GM19463 (cell line): Measurements from ENCODE around the gene CRKL.
"Not testable (repeated sequence)": the region's sequence is repeated elsewhere in the genome, so short reads cannot be mapped to it uniquely, and the experiment has no call there.

ENCODE experiments used
- ATAC-seq: cut with Tn5 transposase; IDR thresholded peaks from one replicate; pipeline ENCODE4 v1.9.1; 2021; ENCODE audit warnings: mild to moderate bottlenecking, moderate library complexity; ENCODE audit not compliant: unreplicated experiment

The CRKL gene

DNA sequence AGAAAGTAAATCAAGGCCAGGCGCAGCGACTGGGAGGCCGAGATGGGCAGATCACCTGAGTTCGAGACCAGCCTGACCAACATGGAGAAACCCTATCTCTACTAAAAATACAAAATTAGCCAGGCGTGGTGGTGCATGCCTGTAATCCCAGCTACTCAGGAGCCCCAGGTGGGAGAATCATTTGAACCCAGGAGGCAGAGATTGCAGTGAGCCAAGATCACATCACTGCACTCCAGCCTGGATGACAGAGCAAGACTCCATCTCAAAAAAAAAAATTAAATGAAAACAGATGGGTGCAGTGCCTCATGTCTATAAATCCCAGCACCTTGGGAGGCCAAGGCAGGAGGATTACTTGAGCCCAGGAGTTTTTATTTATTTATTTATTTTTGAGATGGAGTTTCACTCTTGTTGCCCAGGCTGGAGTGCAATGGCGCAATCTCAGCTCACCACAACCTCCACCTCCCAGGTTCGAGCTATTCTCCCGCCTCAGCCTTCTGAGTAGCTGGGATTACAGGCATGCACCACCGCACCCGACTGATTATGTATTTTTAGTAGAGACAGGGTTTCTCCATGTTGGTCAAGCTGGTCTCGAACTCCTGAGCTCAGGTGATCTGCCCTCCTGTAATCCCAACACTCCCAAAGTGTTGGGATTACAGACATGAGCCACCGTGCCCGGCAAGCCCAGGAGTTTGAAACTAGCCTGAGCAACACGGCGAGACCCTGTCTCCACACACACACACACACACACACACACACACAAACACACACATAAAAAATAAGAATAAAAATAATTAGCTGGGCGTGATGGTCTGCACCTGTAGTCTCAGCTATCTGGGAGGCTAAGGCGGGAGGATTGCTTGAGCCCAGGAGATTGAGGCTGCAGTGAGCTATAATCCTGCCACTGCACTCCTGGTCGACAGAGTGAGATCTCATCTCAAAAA is 15.8 kb upstream of the CRKL start:
- not testable (repeated sequence) for ATAC-seq

DNA sequence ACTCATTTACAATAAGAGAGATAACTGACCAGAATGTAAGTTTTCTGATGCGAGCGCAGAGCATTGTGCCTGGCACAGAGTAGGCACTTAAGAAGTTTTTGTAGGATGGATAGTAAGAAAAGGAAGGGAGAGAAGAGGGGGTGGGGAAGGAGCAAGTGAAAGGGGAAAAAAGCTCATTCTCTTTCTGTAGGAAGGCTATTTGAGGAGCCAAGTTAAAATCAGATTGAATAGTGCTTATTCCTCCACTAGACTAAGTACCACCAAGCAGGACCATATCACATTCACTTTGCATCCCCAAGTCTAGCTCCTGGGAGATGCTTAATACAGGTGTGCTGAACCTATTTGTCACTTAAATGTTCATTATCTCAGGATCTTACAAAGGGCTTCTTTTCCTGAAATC is 14.1 kb upstream of the CRKL start:
- ATAC-seq, result no peak

- no peak for ATAC-seq
These were observed 12.9 kb upstream of the CRKL start for GRCh38 chr22:20904008-20904979.

- no peak for ATAC-seq
These were observed 12.2 kb upstream of the CRKL start for GRCh38 chr22:20904980-20905355.

DNA sequence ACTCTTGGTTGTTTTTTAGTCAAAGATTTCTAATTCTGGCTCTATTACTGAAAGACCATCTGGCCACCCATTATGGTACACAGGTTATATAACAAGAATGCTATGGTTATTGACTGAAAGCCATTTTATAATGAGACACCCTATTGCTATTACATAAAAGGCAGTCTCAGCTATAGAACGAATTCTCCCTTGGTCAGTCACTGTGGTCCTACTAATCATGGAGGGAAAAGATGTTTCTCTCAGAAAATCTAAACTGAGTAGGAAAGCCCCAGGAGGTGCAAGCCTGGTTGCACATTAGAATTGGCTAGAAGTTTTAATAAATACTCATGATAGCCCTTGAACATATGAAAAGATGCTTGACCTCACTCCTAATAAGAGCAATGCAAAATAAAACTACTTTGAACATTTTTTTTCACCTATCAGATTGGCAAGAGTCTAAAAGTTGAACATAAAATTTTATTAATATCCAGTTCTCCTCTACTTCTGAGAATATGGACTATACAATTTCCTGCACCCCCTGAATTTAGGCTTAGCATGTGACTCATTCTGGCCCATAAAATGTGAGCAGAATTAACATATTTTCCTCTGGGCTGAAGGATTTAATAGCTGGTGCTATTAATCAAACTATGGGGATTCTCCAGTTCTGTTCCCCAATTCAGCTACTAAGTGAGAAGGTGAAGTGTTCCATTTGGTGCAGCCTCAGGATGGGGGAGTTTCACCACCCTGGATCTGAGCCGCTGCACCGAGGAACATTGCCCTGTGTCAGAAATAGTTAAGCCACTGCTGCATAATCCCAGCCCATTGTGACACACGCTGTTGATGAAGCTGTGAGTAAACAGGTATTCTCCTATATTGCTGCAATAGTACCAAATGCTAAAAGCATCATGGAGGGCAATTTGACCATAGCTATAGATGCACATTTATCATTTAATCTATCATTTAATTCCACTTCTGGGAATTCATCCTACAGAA is 11.5 kb upstream of the CRKL start:
- ATAC-seq, result no peak

DNA sequence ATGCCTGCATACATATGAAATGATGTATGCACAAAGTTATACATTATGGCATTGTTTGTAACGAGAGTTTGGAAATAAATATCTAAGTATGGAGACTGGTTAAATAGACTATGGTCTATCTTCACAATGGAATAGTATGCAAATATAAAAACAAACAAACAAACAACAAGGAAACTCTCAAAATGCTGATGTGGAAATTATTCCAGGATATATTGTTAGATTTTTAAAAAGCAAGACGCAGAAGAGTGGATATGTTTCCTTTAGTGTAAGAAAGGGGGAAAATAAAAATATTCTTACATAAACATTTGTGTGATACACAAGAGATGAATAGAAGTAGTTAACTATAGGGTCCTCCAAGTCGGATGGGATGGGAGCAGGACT is 10.8 kb upstream of the CRKL start:
- ATAC-seq, result no peak

DNA sequence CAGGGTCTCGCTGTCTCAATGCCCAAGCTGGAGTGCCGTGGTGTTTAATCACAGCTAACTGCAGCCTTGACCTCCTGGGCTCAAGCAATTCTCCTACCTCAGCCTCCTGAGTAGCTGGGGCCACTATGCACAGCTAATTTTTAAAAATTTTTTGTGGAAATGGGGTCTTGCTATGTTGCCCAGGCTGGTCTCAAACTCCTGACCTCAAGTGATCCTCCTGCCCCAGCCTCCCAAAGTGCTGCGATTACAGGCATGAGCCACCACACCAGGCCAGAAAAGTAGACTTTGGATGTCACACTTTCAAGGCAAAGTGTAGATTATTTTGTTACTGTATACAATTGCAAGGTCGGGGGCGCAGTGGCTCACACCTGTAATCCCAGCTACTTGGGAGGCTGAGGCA is 8.5 kb upstream of the CRKL start:
- ATAC-seq, result not testable (repeated sequence)

DNA sequence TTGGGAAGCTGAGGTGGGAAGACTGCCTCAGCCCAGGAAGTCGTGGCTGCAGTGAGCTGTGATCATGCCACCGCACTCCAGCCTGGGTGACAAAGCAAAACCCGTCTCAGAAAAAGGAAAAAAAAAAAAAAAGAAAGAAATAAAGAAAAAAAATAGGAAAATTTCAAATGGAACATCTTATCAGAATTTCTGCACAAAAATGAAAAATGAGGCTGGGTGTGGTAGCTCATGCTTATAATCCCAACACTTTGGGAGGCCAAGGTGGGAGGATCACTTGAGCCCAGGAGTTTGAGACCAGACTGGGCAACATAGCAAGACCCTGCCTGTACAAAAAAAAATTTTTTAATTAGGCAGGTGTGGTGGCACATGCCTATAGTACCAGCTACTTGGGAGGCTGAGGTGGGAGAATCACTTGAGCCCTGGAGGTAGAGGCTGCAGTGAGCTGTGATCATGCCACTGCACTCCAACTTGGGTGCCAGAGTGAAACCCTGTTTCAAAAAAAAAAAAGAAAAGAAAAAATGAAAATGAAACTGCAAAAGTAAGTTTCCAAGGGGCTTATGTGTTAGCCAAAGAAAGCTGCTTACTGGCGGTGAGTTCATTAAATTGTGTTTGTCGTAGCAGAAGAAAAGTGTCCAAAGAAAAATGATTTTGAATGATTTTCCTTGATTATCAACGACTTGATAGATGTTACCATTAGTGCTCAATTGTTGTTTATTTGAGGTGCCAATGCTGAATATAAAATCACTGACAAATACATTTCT is 7.5 kb upstream of the CRKL start:
- ATAC-seq, result no peak

DNA sequence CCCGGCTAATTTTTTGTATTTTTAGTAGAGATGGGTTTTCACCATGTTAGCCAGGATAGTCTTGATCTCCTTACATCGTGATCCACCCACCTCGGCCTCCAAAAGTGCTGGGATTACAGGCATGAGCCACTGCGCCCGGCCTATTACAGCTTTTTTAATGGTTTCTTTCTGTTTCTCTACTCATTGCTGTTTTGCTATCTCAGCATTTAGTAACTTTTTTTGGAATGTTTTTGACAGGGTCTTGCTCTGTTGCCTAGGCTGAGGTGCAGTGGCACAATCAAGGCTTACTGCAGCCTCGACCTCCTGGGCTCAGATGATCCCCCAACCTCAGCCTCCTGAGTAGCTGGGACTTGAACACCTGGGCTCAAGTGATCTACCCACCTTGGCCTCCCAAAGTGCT is 4.7 kb upstream of the CRKL start:
- ATAC-seq, result no peak

GRCh38 chr22:20918663-20919218 is 1.5 kb downstream of the CRKL start:
- ATAC-seq, result no peak

GRCh38 chr22:20919718-20920117 is 2.5 kb downstream of the CRKL start:
- ATAC-seq, result no peak

DNA sequence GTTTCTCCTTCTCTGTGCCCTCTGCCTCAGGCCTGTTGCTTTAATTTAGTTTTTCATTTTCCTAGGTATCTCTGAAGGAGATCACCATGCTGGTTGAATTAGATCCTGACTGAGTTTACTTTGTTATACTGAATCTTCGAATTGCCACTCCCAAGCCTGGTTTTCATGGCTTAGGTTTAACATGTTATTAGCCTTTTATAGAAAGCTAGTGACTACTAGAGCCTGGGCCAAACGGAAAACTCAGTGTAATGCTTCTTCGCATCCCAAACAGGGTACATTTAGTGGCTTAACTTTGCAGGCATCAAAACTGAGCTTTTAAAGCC is 3.6 kb downstream of the CRKL start:
- no peak for ATAC-seq

- ATAC-seq, result no peak
These were observed 5.0 kb downstream of the CRKL start for GRCh38 chr22:20922141-20922751.

GRCh38 chr22:20926243-20926642 is 9.0 kb downstream of the CRKL start:
- no peak for ATAC-seq

DNA sequence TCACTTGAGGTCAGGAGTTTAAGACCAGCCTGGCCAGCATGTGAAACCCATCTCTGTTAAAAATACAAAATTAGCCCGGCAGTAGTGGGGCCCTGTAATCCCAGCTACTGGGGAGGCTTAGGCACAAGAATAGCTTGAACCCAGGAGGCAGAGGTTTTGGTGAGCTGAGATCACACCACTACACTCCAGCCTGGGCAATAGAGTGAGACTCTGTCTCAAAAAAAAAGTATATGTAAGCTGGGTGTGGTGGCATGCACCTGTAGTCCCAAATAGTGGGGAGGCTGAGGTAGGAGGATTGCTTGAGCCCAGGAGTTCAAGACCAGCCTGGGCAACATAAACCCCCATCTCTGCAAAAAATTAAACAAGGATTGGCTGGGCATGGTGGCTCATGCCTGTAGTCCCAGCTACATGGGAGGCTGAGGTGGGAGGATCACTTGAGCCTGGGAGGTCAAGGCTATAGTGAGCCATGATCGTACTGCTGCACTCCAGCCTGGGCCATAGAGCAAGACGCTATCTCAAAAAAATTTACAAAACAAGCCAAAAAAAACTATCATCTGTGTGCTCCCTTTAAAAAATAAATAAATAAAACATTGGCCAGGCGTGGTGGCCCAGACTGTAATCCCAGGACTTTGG is 10.8 kb downstream of the CRKL start:
- no peak for ATAC-seq

DNA sequence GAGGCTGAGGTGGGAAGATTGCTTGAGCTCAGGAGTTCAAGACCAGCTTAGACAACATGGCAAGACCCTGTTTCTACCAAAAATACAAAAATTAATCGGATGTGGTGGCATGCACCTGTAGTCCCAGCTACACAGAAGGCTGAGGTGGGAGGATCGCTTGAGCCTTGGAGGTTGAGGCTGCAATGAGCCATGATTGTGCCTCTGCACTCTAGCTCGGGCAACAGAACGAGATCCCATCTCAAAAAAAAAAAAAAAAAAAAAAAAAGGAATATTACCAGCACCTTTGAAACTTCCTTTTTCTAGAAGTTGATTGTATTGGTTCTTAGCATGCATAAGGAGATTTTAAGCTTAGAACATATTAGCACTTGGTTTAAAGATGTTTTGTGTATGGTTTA is 11.4 kb downstream of the CRKL start:
- ATAC-seq, result no peak

- no peak for ATAC-seq
These were observed 12.8 kb downstream of the CRKL start for GRCh38 chr22:20930004-20930403.

DNA sequence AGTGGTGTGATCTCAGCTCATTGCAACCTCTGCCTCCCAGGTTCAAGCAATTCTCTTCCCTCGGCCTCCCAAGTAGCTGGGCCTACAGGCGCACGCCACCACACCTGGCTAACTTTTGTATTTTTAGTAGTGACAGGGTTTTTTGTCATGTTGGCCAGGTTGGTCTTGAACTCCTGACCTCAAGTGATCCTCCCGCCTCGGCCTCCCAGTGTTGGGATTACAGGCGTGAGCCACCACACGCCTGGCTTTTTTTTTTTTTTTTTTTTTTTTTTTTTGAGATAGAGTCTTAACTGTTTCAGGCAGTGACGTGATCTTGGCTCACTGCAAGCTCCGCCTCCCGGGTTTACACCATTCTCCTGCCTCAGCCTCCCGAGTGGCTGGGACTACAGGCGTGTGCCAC is 13.2 kb downstream of the CRKL start:
- ATAC-seq, result not testable (repeated sequence)

- no peak for ATAC-seq
These were observed 14.0 kb downstream of the CRKL start for GRCh38 chr22:20931126-20931654.
